Choroid plexus epithelial cell (primary cell): ENCODE results near the gene GDF15.

ENCODE experiments used
- DNase-seq: peaks from one replicate; pipeline ENCODE4 v3.0.0-alpha.2; 2010; ENCODE audit warnings: low read depth
- H3K4me3 ChIP-seq: 2 replicates; pipeline ENCODE4 v1.5.1; 2011; ENCODE audit warnings: low read depth, mild to moderate bottlenecking, control low read depth, low read length, moderate library complexity
- TF ChIP-seq, protein P1 (sequence below): conservative IDR thresholded peaks from 2 replicates; pipeline ENCODE4 v1.5.1; 2011; ENCODE audit warnings: low read depth, mild to moderate bottlenecking, control low read depth, inconsistent platforms, low read length, moderate library complexity

Gene GDF15

DNA sequence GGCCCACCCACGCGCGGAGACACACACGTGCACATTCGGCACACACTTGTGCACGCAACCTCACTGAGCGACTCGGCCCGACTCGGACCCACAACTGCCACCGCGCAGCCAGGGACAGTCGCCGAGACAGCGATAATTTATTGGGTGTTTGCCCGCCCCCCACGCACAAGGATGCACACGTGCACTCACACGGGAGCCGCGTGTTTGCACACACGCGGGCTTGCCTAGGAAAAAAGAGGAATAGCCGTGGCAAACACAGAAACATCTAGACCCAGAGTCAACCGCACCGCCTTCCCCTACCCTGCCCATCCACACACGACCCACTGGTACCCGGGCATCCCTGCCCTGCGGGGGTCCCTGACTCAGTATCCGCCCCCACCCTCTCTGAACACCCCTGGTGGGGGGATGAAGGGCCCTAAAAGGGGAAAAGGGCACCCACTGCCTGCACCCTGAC, 32.1 kb downstream of the GDF15 start:
- H3K4me3 ChIP-seq, result peak overlapping the region; percentile 47
- TF ChIP-seq, protein P1, sequence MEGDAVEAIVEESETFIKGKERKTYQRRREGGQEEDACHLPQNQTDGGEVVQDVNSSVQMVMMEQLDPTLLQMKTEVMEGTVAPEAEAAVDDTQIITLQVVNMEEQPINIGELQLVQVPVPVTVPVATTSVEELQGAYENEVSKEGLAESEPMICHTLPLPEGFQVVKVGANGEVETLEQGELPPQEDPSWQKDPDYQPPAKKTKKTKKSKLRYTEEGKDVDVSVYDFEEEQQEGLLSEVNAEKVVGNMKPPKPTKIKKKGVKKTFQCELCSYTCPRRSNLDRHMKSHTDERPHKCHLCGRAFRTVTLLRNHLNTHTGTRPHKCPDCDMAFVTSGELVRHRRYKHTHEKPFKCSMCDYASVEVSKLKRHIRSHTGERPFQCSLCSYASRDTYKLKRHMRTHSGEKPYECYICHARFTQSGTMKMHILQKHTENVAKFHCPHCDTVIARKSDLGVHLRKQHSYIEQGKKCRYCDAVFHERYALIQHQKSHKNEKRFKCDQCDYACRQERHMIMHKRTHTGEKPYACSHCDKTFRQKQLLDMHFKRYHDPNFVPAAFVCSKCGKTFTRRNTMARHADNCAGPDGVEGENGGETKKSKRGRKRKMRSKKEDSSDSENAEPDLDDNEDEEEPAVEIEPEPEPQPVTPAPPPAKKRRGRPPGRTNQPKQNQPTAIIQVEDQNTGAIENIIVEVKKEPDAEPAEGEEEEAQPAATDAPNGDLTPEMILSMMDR, result no peak
- no peak for DNase-seq

DNA sequence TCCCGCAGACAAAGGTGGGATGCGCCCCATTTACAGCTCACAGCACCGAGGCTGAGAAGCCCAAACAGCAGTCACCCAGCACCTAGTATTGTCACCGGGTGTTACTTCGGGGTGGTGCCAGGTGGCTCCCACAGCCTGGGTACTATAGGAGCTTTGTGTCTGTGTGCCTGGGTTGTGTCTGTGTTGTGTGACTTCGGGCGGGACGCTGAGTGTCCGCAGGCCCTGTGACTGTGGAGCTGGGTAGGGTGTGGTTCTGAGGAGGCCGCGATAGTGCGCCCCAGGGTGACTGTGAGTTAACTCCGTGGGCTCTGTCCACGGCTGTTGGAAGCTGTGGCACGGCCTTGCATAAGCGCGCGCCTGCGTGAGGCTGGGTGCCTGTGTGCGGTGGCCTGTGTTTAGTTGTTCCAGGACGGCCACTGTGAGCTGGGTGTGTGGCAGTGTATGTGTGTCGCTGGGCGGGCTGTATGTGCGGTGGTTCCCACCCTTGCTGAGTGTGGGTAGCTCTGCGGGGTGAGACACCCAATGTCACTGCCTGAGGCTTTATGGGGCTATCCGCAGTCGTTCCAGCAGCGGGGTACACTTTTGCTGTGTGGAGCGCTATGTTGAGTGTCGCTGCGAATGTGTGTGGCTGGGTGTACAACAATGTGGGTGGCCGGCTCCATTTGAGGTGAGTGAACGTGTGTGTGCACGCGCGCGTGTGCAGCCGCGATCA, 32.7 kb downstream of the GDF15 start:
- H3K4me3 ChIP-seq, result peak overlapping the region; percentile 38
- DNase-seq, result no peak
- TF ChIP-seq, protein P1, result no peak

DNA sequence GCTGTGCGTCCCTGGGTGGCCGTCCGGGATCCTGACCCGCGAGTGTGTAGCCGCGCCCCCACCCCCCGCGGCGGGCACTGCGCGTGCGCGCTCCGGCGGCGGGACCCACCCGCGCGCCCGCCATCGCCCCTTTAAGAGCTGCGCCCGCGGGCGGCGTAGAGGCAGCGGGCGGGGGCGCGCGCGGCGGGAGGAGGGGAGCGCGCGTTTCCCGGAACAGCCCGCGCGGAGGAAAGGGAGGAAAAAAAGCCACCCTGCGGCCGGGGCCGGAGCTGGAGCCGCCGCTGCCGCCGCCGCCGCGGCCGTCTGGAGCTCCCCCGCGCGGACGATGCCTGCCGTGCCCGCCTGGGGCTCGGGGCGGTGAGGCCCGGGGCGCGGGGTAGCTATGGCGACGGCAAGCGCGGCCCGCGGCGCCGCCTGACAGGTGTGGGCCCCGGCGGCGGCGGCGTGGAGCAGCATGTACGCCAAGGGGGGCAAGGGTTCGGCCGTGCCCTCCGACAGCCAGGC, 33.3 kb downstream of the GDF15 start, which contains the start of gene SSBP4:
TSS of gene SSBP4 (plus strand) at position 204 of the 504 bp plus-strand sequence. CDS start at position 455, 251 bp downstream.
- TF ChIP-seq, protein P1, result no peak
- peak within 1 kb of the TSS; percentile 74 for H3K4me3 ChIP-seq
- peak; percentile 82 for DNase-seq

DNA sequence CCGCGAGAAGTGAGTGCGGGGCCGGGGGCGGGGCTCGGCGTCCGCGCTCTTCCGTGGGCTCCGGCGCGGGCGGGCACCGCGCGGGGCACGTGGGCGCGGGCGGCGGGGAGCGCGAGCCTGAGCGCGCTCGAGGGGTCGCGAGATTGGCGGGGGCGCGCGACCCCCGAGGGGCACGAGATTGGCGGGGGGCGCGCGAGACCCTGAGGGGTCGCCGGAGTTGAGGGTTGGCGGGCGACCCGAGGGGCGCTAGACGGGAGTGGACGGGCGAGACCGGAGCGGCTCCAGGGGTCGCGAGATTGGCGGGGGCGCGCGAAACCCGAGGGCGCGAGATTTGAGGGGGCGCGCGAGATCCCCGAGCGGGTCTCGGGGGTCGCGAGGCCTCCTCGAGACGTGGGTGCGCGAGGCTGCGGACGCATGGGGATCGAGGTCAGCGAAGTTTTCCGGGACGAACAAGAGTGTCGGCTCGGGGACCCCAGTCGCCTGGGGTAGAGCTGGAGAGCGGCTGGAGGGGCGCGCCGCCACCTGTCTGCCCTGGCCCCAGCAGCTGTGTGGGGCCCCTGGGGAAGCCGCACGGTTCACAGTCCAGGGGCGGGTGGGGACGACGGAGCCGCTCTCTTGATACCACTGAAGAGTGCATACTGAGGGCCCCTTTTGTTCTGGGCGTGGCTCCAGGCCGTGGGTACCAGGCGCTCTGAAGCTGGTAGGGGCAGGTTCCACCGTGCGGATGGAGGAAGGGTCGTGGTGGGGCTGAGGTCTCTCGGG, 33.9 kb downstream of the GDF15 start:
- DNase-seq, result no peak
- TF ChIP-seq, protein P1, result no peak
- H3K4me3 ChIP-seq, result peak overlapping the region; percentile 74

DNA sequence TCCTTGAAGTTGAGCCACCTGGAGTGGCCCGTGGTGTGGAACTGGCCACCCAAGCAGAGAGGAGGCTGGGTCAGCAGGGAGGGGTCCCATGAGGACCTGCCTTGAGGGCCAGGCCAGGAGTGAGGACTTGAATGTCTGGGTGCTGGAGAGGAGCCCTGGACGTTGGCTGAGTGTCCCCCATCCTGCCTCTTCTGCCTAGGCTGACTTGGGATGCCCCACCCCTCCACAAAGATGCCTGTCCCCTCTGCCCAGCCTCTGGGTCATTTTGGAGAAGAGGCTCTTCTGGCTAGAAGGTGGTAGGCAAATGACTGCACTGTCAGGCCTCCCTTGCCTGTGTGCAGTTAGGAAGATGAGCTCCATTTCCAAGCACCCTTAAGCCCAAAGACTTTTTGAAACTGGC, 35.0 kb downstream of the GDF15 start:
- H3K4me3 ChIP-seq, result peak overlapping the region; percentile 74
- no peak for DNase-seq
- TF ChIP-seq, protein P1, result no peak

DNA sequence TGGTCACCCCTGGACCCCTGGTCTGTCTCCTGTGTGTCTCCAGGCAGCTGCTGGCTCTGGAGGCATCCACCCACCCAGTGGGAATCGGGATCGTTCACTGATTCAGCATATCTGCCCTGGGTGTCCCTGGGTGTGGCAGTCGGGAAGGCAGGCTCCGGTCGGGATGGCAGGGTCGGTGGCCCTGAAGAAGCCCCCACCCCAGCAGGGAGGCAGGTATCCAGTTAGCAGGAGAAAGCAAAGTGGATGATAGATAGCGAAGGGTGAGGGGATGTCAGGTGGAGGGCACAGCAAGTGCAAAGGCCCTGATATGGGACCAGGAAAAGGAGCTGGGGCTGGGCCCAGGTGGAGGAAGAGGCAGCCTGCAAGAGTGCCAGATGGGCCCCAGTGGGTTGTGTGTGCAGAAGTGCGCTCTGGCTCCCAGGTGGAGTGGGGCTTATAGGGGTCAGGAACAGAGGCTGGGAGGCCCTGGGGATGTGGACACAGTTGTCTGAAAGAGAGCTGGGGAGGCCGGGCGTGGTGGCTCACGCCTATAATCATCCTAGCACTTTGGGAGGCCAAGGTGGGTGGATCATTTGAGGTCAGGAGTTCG, 35.5 kb downstream of the GDF15 start:
- TF ChIP-seq, protein P1, result no peak
- no peak for DNase-seq
- H3K4me3 ChIP-seq, result peak overlapping the region; percentile 74
